GM12801 (cell line): ENCODE results near the gene PAWR.

ENCODE experiments used
- CTCF ChIP-seq: IDR thresholded peaks from one replicate; pipeline ENCODE4 v1.5.1; 2011; ENCODE audit warnings: control low read depth; ENCODE audit not compliant: insufficient read length; ENCODE audit errors: extremely low read depth

Gene PAWR

GRCh38 chr12:79682593-79682992 lies 8.2 kb downstream of the PAWR start:
- no peak for TF ChIP-seq CTCF

GRCh38 chr12:79681008-79681590 lies 9.7 kb downstream of the PAWR start:
- no peak for TF ChIP-seq CTCF

- TF ChIP-seq CTCF, result no peak
Measured at GRCh38 chr12:79680051-79680450, 10.7 kb downstream of the PAWR start.

- TF ChIP-seq CTCF, result no peak
Measured at GRCh38 chr12:79678306-79678705, 12.5 kb downstream of the PAWR start.

GRCh38 chr12:79677672-79678071 lies 13.1 kb downstream of the PAWR start:
- TF ChIP-seq CTCF, result no peak

- no peak for TF ChIP-seq CTCF
Measured at GRCh38 chr12:79676579-79676978, 14.2 kb downstream of the PAWR start.

- TF ChIP-seq CTCF, result no peak
Measured at GRCh38 chr12:79674629-79675028, 16.1 kb downstream of the PAWR start.
